Erythroblast (primary cell): ENCODE data around the gene KIF6.

Experiments used
- GATA1 ChIP-seq: IDR thresholded peaks from 2 replicates; pipeline ENCODE4 v1.6.1; 2011; ENCODE audit warnings: low read depth, mild to moderate bottlenecking, control low read depth, low read length, moderate library complexity
- POLR2A ChIP-seq: IDR thresholded peaks from 2 replicates; pipeline ENCODE4 v1.6.1; 2011; ENCODE audit warnings: mild to moderate bottlenecking, low read length

GRCh38 chr6:39507331-39507998 is 217.7 kb downstream of the KIF6 start:
- TF ChIP-seq POLR2A = no peak
- no peak for TF ChIP-seq GATA1
